Adrenal gland (tissue), 5 donors: ENCODE data around the gene AFDN.

ENCODE experiments used
- POLR2A ChIP-seq, 2 donors: fragments of 450-650 bp; IDR thresholded peaks; one replicate each; pipeline ENCODE4 v1.6.1; 2017; ENCODE audit warnings: antibody characterized with exemption in 2 of 2, mild to moderate bottlenecking in 2 of 2, moderate library complexity in 1 of 2
- TF ChIP-seq, protein P1 (sequence below), 6 experiments: fragments of 450-650 bp in 4 of 6; fragments of 200-600 bp in 2 of 6; sonication (generic) in 1 of 6; IDR thresholded peaks; 1 replicate in 5 of 6; 2 replicates in 1 of 6; pipeline versions ENCODE4 v1.5.1 to v1.8.0; 2016 to 2021; ENCODE audit warnings: antibody characterized with exemption in 6 of 6, mild to moderate bottlenecking in 2 of 6, moderate library complexity in 1 of 6
- donor health status: DM: no; HTN: no; CAD: no.

DNA sequence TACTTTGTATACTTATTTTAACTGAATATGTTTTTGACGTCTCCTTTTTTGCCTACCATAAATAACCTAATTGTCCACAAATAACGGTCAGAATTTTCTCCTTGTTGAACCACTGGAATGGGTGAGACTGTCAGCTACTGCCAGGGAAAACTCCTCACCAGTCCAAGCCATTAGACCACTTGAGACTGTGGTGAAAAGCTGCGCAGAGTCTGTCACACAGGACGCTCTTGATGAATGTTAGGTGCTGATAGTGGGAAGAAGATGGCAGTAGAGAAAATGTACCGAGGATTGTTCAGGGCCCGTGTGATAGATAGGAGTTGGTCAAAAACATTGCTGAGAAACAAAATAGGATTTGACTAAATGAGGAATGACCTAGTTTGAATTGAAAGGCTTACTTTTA is 95.1 kb downstream of the AFDN start:
- TF ChIP-seq, protein P1, sequence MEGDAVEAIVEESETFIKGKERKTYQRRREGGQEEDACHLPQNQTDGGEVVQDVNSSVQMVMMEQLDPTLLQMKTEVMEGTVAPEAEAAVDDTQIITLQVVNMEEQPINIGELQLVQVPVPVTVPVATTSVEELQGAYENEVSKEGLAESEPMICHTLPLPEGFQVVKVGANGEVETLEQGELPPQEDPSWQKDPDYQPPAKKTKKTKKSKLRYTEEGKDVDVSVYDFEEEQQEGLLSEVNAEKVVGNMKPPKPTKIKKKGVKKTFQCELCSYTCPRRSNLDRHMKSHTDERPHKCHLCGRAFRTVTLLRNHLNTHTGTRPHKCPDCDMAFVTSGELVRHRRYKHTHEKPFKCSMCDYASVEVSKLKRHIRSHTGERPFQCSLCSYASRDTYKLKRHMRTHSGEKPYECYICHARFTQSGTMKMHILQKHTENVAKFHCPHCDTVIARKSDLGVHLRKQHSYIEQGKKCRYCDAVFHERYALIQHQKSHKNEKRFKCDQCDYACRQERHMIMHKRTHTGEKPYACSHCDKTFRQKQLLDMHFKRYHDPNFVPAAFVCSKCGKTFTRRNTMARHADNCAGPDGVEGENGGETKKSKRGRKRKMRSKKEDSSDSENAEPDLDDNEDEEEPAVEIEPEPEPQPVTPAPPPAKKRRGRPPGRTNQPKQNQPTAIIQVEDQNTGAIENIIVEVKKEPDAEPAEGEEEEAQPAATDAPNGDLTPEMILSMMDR (IDR thresholded peaks at IDR 0.05) = no peak
- no peak for TF ChIP-seq POLR2A (IDR thresholded peaks at IDR 0.05)
